22Rv1 (cell line): Measurements from ENCODE around the gene SAPCD2.

Source experiments
- H3K27ac ChIP-seq: fragments of 450-650 bp; 2 replicates; pipeline ENCODE4 v1.5.1; 2017
- ZFX ChIP-seq: fragments of 450-650 bp; IDR thresholded peaks from 2 replicates; pipeline ENCODE4 v1.6.1; 2017; ENCODE audit warnings: antibody characterized with exemption, borderline replicate concordance
- TF ChIP-seq, protein P1 (sequence below): fragments of 450-650 bp; IDR thresholded peaks from 2 replicates; pipeline ENCODE4 v1.5.1; 2017; ENCODE audit warnings: mild to moderate bottlenecking

Gene SAPCD2

DNA sequence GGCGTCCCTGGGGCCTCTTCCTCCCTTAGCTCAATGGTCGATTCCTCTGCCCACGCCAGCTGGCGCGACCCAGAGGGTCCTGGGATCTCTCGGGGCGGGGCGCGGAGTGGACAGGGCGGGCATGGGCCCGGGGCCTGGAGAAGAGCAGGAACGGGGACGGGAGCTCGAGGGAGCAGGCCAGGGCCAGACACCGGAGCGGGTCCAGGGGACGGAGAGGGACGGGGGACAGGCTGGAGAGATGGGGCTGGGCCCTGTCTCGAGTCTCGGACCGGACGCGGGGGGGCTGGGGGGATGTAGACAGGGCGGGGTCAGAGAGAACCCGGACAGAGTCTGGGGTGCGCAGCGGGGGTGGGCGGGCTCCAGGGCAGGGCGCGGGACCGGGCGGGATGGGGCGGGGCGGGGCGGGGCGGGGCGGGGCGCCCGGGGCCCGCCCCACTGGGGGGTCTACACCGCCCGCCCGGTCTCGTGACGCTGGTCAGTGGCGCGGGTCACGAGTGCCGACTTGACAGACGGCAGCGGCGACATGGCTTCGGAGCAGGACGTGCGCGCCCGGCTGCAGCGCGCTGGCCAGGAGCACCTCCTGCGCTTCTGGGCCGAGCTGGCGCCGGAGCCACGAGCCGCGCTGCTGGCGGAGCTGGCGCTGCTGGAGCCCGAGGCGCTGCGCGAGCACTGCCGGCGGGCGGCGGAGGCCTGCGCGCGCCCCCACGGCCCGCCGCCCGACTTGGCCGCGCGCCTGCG is 6.8 kb upstream of the SAPCD2 start, which contains the start of gene UAP1L1:
Gene UAP1L1 (plus strand): TSS at position 508 of the 738 bp plus-strand sequence. CDS start 16 bp downstream, at position 524.
- no peak for TF ChIP-seq ZFX
- TF ChIP-seq, protein P1, sequence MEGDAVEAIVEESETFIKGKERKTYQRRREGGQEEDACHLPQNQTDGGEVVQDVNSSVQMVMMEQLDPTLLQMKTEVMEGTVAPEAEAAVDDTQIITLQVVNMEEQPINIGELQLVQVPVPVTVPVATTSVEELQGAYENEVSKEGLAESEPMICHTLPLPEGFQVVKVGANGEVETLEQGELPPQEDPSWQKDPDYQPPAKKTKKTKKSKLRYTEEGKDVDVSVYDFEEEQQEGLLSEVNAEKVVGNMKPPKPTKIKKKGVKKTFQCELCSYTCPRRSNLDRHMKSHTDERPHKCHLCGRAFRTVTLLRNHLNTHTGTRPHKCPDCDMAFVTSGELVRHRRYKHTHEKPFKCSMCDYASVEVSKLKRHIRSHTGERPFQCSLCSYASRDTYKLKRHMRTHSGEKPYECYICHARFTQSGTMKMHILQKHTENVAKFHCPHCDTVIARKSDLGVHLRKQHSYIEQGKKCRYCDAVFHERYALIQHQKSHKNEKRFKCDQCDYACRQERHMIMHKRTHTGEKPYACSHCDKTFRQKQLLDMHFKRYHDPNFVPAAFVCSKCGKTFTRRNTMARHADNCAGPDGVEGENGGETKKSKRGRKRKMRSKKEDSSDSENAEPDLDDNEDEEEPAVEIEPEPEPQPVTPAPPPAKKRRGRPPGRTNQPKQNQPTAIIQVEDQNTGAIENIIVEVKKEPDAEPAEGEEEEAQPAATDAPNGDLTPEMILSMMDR, result no peak
- H3K27ac ChIP-seq, result peak within 1 kb of the TSS; percentile 79

DNA sequence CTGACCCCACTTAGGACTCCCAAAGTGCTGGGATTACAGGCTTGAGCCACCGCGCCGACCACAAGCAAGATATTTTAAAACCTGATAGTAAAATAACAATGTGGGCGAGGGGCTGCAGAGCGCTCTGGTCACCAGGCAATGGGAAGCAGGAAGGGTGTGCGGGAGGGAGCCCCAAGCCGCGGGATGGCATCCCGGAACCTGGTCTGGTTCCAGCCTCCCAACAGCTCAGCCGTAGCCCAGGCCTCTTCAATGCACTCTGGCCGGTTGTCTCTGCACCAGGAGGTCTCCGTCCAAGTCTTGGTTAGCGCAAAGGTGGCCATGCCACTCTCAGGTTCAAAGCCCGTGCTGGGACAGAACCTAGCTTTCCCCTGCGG is 6.3 kb upstream of the SAPCD2 start:
- H3K27ac ChIP-seq, result peak overlapping the region; percentile 79

DNA sequence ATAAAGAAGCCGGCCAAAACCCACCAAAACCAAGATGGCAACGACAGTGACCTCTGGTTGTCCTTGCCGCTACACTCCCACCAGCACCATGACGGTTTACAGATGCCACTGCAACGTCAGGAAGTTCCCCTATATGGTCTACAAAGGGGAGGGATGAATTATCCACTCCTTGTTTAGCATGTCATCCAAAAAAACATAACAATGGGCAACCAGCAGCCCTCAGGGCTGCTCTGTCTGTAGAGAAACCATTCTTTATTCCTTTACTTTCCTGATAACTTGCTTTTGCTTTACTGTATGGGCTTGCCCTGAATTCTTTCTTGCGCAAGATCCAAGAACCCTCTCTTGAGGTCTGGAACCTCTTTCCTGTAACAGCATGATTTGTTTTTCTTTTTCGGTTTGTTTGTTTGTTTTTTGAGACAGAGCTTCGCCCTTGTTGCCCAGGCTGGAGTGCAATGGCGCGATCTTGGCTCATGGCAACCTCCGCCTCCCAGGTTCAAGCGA is 5.0 kb upstream of the SAPCD2 start:
- TF ChIP-seq ZFX, result no peak
- TF ChIP-seq, protein P1, result no peak

More for the DNA sequence above, 6.3 kb upstream of the SAPCD2 start:
- TF ChIP-seq ZFX, result no peak
- TF ChIP-seq, protein P1, result no peak

DNA sequence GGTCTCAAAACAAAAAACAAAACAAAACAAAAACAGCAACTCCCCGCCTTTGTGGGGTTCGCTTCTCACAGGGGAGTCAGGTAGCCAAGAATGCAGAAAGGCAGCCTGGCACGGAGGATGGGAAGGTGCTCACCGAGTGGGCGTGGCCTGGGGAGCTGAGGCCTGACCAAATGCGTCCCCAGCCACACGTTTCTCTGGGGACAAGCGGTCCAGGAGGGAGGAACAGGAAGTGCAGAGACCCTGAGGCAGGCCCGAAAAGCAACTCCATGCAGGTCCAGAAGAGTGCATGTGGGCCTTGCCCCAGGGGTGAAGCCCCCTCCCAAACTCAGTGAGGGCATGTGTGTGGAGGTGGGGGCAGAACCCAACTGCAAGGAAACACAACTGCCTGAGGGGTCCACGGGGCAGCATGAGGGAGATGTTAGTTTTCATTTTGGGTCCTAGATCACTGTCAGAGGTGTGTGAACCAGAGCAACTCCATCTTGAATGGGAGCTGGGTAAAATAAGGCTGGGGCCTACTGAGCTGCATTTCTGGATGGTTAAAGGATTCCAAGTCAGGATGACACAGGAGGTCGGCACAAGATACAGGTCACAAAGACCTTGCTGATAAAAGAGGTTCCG is 4.4 kb upstream of the SAPCD2 start:
- TF ChIP-seq ZFX, result no peak
- TF ChIP-seq, protein P1, result no peak
- peak overlapping the region; percentile 37 for H3K27ac ChIP-seq

More for the DNA sequence above, 5.0 kb upstream of the SAPCD2 start:
- H3K27ac ChIP-seq, result peak overlapping the region; percentile 37

DNA sequence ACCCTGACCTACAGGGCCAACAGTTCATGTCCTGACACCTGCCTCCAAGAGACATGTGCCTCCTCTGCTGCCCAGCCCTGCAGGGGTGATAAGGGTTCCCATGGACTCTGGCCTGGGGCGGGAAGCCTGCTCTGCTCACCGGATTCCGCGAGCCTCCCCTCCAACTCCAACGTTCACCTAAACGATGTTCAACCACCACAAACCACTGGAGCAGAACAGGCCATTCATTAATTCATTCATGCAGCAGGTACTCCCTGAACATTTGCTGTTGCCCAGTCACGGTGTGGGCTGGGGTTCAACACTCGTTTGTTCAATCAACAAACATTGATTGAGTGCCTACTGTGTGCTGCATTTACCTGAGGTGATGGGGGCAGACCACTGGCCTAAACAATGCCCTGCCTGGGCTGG is 3.6 kb upstream of the SAPCD2 start:
- no peak overlapping the region; the same call in 1 of the 2 replicates for H3K27ac ChIP-seq
- TF ChIP-seq, protein P1, result no peak
- no peak for TF ChIP-seq ZFX

DNA sequence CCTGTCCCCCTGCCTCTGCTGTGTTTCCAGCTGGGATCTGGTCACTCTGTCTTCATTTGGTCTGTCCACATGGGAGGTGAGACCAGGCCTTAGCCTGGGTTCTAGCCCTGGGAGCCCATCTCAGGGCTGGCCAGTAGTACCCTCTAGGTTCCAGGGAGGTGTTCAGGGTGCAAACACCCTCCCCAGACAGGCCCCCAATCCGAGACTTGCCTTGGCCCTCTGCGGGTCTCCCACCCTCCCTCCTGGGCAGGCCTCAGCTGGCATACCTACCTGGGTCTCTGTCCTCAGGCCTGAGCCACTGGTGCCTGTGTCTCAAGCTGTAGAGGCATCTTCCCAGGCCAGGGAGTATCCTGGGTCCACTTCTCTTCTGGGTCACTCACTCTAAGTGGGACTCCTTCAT is 925 bp upstream of the SAPCD2 start:
- peak overlapping the region; percentile 86 for H3K27ac ChIP-seq
- TF ChIP-seq ZFX, result no peak
- TF ChIP-seq, protein P1, result no peak

DNA sequence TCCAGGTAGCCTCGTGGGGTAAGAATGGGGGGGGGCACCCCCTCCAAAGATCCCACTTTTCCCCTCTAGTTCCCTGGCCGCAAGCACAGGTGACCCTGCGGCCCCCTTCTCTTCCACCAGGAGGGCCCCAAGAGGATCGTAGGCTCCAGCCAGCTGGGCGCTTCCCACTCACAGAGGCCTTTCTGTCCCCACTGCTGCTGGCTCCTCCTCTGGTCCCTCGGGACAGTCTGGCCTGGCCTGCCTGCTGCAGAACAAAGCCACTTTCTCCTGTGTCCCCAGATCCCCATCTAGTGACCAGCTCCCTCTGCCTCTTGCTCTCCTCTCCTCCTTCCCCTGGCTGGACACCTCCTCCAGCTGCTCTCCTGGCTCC is 534 bp upstream of the SAPCD2 start:
- H3K27ac ChIP-seq, result peak overlapping the region; percentile 86
- no peak for TF ChIP-seq ZFX
- TF ChIP-seq, protein P1, result no peak
